Skin of body (tissue), 2 donors: Measurements from ENCODE around the gene RNU1-4. TPM values are rescaled to one million over a fixed set of nuclear protein-coding genes. Genes with fewer than 3 reads are reported as not detected.

Source experiments
- small RNA-seq: library from RNA; depleted of rRNA; stranded (forward); fragments of <200 nt; gene quantifications from one replicate; pipeline ENCODE3, GENCODE V24; 2014; ENCODE audit warnings: low replicate concordance
- total RNA-seq: library from RNA; depleted of rRNA; stranded (reverse); fragments of >200 nt; gene quantifications from one replicate; pipeline ENCODE4 v1.2.3, GENCODE V29; 2014

Gene RNU1-4
- total RNA-seq, 1 donor from 2014 or later, result 34,682 TPM

Small RNAs within 50 kb of the gene (small RNA-seq; reads per million reads assigned to genes)
- gene RNU1-4, result not detected

Other genes starting within 250 kb of the RNU1-4 start
- gene RNU1-1, start 226.2 kb upstream of the RNU1-4 start, total RNA-seq, result 34,682 TPM
- gene NBPF1, start 127.0 kb upstream of the RNU1-4 start, total RNA-seq, result 83.8 TPM
- 34,682 TPM for gene RNU1-3, start 73.6 kb upstream of the RNU1-4 start, total RNA-seq
- gene RNU1-2, start 155.5 kb downstream of the RNU1-4 start, total RNA-seq, result 34,682 TPM
- gene CROCC, start 181.4 kb downstream of the RNU1-4 start, total RNA-seq, result 21.8 TPM
- gene MFAP2, start 240.1 kb downstream of the RNU1-4 start, total RNA-seq, result 38.3 TPM